ENCODE measurements around the gene SND1.

The SND1 gene

GRCh38 chr7:127838816-127839415 is 186.9 kb downstream of the SND1 start:
- DNase-seq, result no peak

GRCh38 chr7:127840226-127840951 is 188.4 kb downstream of the SND1 start:
- DNase-seq, result no peak

GRCh38 chr7:127844165-127844564 is 192.2 kb downstream of the SND1 start:
- DNase-seq, result no peak

- DNase-seq, result peak; percentile 38
Observed at GRCh38 chr7:127844707-127845331, 192.8 kb downstream of the SND1 start.

- no peak for DNase-seq
Observed at GRCh38 chr7:127845522-127846214, 193.7 kb downstream of the SND1 start.

- no peak for DNase-seq
Observed at GRCh38 chr7:127847641-127848040, 195.6 kb downstream of the SND1 start.

- DNase-seq, result no peak
Observed at GRCh38 chr7:127848241-127848640, 196.2 kb downstream of the SND1 start.

GRCh38 chr7:127850195-127850594 is 198.2 kb downstream of the SND1 start:
- peak; percentile 9 for DNase-seq

GRCh38 chr7:127854383-127854782 is 202.4 kb downstream of the SND1 start:
- no peak for DNase-seq

- no peak for DNase-seq
Observed at GRCh38 chr7:127857464-127857841, 205.5 kb downstream of the SND1 start.

- no peak for DNase-seq
Observed at GRCh38 chr7:127858091-127858914, 206.3 kb downstream of the SND1 start.

GRCh38 chr7:127858915-127859189 is 206.9 kb downstream of the SND1 start:
- no peak for DNase-seq

GRCh38 chr7:127859330-127859729 is 207.3 kb downstream of the SND1 start:
- no peak for DNase-seq

GRCh38 chr7:127862525-127862924 is 210.5 kb downstream of the SND1 start:
- no peak for DNase-seq

- DNase-seq, result no peak
Observed at GRCh38 chr7:127863082-127863481, 211.1 kb downstream of the SND1 start.

GRCh38 chr7:127865466-127865865 is 213.5 kb downstream of the SND1 start:
- peak; percentile 52 for DNase-seq

GRCh38 chr7:127870231-127870907 is 218.4 kb downstream of the SND1 start:
- DNase-seq, result no peak

- no peak for DNase-seq
Observed at GRCh38 chr7:127871226-127871625, 219.2 kb downstream of the SND1 start.

GRCh38 chr7:127872122-127872521 is 220.1 kb downstream of the SND1 start:
- no peak for DNase-seq

- no peak for DNase-seq
Observed at GRCh38 chr7:127873151-127873550, 221.2 kb downstream of the SND1 start.

GRCh38 chr7:127873715-127874636 is 222.0 kb downstream of the SND1 start:
- no peak for DNase-seq
